Astrocyte (in vitro differentiated cells and primary cell): ENCODE measurements around the gene C1orf159.

Experiments used
- EZH2 ChIP-seq: IDR thresholded peaks from 2 replicates; pipeline ENCODE4 v1.6.1; 2012; ENCODE audit warnings: mild to moderate bottlenecking, low read length, inconsistent platforms; ENCODE audit not compliant: insufficient read depth
- TF ChIP-seq, protein P1 (sequence below): IDR thresholded peaks from 2 replicates; pipeline ENCODE4 v1.5.1; 2011; ENCODE audit warnings: low read depth, mild to moderate bottlenecking, inconsistent platforms, low read length, moderate library complexity; ENCODE audit not compliant: insufficient read depth

DNA sequence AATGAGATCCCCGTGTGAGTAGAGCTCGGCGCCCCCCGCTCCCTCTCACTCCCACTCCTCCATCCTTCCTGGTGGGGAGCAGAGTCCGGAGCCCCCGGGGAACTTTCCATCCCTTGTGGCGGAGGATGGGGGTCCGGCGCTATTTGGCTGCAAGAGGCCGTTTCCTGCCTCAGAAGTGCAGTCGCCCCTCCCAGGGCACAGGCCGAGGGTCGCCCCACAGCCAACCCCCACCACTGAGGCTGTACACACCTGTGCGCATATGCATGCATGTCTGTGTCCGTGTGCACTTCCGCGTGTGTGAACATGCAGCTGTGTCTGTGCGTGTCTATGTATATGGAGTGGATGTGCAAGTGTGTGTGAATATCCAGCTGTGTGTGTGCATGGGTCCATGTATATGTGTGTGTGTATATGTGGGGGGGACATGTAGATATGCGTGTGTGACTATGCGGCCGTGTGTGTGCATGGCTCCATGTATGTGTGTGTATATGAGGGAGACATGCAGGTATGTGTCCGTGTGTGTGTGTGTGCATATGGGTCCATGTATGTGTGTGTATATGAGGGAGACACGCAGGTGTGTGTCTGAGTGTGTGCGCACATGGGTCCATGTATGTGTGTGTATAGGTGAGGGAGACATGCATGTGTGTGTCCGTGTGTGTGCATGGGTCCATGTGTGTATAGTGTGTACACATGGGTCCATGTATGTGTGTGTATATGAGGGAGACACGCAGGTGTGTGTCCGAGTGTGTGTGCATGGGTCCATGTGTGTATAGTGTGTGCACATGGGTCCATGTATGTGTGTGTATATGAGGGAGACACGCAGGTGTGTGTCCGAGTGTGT, 63.7 kb downstream of the C1orf159 start:
- no peak for TF ChIP-seq EZH2
- TF ChIP-seq, protein P1, sequence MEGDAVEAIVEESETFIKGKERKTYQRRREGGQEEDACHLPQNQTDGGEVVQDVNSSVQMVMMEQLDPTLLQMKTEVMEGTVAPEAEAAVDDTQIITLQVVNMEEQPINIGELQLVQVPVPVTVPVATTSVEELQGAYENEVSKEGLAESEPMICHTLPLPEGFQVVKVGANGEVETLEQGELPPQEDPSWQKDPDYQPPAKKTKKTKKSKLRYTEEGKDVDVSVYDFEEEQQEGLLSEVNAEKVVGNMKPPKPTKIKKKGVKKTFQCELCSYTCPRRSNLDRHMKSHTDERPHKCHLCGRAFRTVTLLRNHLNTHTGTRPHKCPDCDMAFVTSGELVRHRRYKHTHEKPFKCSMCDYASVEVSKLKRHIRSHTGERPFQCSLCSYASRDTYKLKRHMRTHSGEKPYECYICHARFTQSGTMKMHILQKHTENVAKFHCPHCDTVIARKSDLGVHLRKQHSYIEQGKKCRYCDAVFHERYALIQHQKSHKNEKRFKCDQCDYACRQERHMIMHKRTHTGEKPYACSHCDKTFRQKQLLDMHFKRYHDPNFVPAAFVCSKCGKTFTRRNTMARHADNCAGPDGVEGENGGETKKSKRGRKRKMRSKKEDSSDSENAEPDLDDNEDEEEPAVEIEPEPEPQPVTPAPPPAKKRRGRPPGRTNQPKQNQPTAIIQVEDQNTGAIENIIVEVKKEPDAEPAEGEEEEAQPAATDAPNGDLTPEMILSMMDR = no peak
